Tibial nerve (tissue), 4 donors: ENCODE measurements around the gene ZNRD2.

Experiments
- EP300 ChIP-seq, 2 donors: sonication (generic); formaldehyde crosslinking; IDR thresholded peaks; one replicate each; pipeline ENCODE4 v1.6.1; 2017; ENCODE audit warnings: antibody characterized with exemption in 2 of 2, mild to moderate bottlenecking in 1 of 2
- POLR2A ChIP-seq, 2 donors: fragments of 450-650 bp; IDR thresholded peaks; one replicate each; pipeline ENCODE4 v1.6.1; 2017; ENCODE audit warnings: antibody characterized with exemption in 2 of 2, mild to moderate bottlenecking in 2 of 2, moderate library complexity in 2 of 2
- TF ChIP-seq, protein P1 (sequence below), 5 experiments: fragments of 200-600 bp in 3 of 5; fragments of 450-650 bp in 2 of 5; sonication (generic) in 3 of 5; IDR thresholded peaks; one replicate each; pipeline ENCODE4 v1.5.1; 2016 to 2019; ENCODE audit warnings: antibody characterized with exemption in 5 of 5, mild to moderate bottlenecking in 3 of 5, moderate library complexity in 2 of 5

DNA sequence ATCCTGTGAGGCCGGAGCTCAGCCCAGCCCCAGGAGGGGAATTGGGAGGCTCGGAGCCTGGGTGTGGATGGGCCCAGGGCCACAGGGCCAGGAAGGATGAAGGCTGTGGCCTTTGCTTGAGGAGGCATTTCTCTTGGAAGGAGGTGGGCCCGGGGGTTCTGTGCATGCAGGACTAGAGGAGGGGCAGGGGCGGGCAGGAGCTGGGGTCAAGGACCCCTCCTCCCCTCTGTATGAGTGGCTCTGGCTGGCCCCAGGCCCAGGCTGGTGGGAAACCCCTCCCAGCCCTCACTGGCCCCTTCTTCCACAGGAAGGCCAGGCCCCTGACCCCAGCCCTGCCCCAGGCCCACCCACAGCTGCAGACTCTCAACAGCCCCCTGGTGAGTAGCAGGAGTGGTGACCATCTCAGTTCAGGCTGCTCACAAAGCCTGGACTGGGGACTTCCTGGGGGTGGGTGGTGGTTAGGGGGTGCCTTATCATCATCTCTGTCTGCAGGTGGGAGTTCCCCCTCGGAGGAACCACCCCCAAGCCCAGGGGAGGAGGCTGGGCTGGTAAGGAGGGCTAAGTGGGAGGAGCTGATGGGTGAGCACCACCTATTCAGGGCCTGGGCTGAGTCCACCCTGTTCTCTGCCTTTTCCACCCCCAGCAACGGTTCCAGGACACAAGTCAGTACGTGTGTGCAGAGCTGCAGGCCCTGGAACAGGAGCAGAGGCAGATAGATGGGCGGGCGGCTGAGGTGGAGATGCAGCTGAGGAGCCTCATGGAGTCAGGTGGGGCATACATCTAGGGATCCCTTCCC, 19.4 kb downstream of the ZNRD2 start:
- TF ChIP-seq, protein P1, sequence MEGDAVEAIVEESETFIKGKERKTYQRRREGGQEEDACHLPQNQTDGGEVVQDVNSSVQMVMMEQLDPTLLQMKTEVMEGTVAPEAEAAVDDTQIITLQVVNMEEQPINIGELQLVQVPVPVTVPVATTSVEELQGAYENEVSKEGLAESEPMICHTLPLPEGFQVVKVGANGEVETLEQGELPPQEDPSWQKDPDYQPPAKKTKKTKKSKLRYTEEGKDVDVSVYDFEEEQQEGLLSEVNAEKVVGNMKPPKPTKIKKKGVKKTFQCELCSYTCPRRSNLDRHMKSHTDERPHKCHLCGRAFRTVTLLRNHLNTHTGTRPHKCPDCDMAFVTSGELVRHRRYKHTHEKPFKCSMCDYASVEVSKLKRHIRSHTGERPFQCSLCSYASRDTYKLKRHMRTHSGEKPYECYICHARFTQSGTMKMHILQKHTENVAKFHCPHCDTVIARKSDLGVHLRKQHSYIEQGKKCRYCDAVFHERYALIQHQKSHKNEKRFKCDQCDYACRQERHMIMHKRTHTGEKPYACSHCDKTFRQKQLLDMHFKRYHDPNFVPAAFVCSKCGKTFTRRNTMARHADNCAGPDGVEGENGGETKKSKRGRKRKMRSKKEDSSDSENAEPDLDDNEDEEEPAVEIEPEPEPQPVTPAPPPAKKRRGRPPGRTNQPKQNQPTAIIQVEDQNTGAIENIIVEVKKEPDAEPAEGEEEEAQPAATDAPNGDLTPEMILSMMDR (IDR thresholded peaks at IDR 0.05) = no peak
- no peak for TF ChIP-seq POLR2A (IDR thresholded peaks at IDR 0.05)
- no peak for TF ChIP-seq EP300 (IDR thresholded peaks at IDR 0.05)
